Sigmoid colon (tissue), 4 donors: ENCODE results near the gene CLDN6.

Experiments
- CTCF ChIP-seq, 4 experiments: fragments of 450-650 bp in 3 of 4; fragments of 200-600 bp in 1 of 4; IDR thresholded peaks; one replicate each; pipeline ENCODE4 v1.5.1; 2016 to 2019; ENCODE audit warnings: antibody characterized with exemption in 4 of 4, mild to moderate bottlenecking in 3 of 4, moderate library complexity in 2 of 4
- EP300 ChIP-seq, 4 donors: sonication (generic); formaldehyde crosslinking; IDR thresholded peaks; one replicate each; pipeline ENCODE4 v1.6.1; 2017; ENCODE audit warnings: antibody characterized with exemption in 4 of 4
- POLR2A ChIP-seq, 2 donors: fragments of 450-650 bp; IDR thresholded peaks; one replicate each; pipeline ENCODE4 v1.6.1; 2016; ENCODE audit warnings: antibody characterized with exemption in 2 of 2, mild to moderate bottlenecking in 2 of 2, moderate library complexity in 2 of 2
- POLR2AphosphoS5 ChIP-seq, 4 donors: sonication (generic); formaldehyde crosslinking; IDR thresholded peaks; one replicate each; pipeline ENCODE4 v1.6.1; 2017; ENCODE audit warnings: antibody characterized with exemption in 4 of 4

- TF ChIP-seq CTCF (IDR thresholded peaks at IDR 0.05) (no peak), POLR2A (IDR thresholded peaks at IDR 0.05) (no peak), POLR2AphosphoS5 (IDR thresholded peaks at IDR 0.05) (no peak), EP300 (IDR thresholded peaks at IDR 0.05) (no peak)
Observed at GRCh38 chr16:3026003-3026378, 8.0 kb upstream of the CLDN6 start.
